ENCODE data around the gene NEDD9. TPM values are rescaled to one million over a fixed set of nuclear protein-coding genes. Genes with fewer than 3 reads are reported as not detected.

Gene NEDD9
- total and polyA plus RNA-seq, 4 donors, result 7.5 to 16.8 (median 11.7) TPM

DNA sequence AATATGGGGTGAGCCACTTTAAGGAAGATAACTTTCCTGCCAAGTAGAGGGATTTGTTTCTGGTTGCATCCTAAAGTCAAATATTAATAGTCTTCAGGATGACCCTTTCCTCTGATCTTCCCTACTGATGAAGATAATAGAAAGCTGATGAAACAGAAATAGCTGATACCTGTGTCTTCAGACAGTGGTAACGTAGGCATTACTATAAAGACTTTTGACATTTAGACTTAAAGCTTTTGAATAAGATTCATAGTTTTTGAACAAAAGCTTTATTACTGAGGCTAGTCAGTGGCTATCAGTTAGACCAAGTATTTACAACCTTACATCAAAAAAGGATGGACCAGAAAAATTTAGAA lies 1.4 kb downstream of the NEDD9 start:
- peak overlapping the region; percentile 39 to 74 for H3K27ac ChIP-seq (ENCODE audit: low read depth in 1 of 2, low read length in 2 of 2)
- peak overlapping the region; percentile 2 to 84 (median 64) for H3K4me3 ChIP-seq (ENCODE audit: low read depth in 1 of 3, low read length in 3 of 3)
- H3K36me3 ChIP-seq (ENCODE audit: control insufficient read depth in 4 of 4, insufficient read depth in 3 of 4, low read depth in 1 of 4, low read length in 3 of 4), result no peaks in the 10 kb centered on the region
- WGBS, result 76% methylated on average over 1 of the region's 1 CpG
- DNase-seq (ENCODE audit: low spot score), result no peak
- H3K9ac ChIP-seq (ENCODE audit: low read depth in 1 of 2, low read length in 2 of 2), result peak overlapping the region in 1 of 2 donors; percentile 96
- TF ChIP-seq TAF1 (conservative IDR thresholded peaks at IDR 0.05) (no peak), RXRA (IDR thresholded peaks at IDR 0.05) (no peak), HNF4A (conservative IDR thresholded peaks at IDR 0.05) (no peak), FOXA2 (IDR thresholded peaks at IDR 0.05) (no peak), NR2F2 (IDR thresholded peaks at IDR 0.05) (no peak), GABPA (IDR thresholded peaks at IDR 0.05 in 1 of 2, conservative IDR thresholded peaks at IDR 0.05 in 1 of 2) (no peak), EGR1 (IDR thresholded peaks at IDR 0.05; ENCODE audit: low read depth in 2 of 2) (no peak), HNF4G (IDR thresholded peaks at IDR 0.05) (no peak), YY1 (IDR thresholded peaks at IDR 0.05) (no peak), JUND (IDR thresholded peaks at IDR 0.05) (no peak), FOXA1 (IDR thresholded peaks at IDR 0.05) (no peak), SP1 (IDR thresholded peaks at IDR 0.05) (no peak), RAD21 (IDR thresholded peaks at IDR 0.05) (no peak)
- TF ChIP-seq, protein P1, sequence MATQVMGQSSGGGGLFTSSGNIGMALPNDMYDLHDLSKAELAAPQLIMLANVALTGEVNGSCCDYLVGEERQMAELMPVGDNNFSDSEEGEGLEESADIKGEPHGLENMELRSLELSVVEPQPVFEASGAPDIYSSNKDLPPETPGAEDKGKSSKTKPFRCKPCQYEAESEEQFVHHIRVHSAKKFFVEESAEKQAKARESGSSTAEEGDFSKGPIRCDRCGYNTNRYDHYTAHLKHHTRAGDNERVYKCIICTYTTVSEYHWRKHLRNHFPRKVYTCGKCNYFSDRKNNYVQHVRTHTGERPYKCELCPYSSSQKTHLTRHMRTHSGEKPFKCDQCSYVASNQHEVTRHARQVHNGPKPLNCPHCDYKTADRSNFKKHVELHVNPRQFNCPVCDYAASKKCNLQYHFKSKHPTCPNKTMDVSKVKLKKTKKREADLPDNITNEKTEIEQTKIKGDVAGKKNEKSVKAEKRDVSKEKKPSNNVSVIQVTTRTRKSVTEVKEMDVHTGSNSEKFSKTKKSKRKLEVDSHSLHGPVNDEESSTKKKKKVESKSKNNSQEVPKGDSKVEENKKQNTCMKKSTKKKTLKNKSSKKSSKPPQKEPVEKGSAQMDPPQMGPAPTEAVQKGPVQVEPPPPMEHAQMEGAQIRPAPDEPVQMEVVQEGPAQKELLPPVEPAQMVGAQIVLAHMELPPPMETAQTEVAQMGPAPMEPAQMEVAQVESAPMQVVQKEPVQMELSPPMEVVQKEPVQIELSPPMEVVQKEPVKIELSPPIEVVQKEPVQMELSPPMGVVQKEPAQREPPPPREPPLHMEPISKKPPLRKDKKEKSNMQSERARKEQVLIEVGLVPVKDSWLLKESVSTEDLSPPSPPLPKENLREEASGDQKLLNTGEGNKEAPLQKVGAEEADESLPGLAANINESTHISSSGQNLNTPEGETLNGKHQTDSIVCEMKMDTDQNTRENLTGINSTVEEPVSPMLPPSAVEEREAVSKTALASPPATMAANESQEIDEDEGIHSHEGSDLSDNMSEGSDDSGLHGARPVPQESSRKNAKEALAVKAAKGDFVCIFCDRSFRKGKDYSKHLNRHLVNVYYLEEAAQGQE (IDR thresholded peaks at IDR 0.05), result no peak
- TF ChIP-seq, protein P2, sequence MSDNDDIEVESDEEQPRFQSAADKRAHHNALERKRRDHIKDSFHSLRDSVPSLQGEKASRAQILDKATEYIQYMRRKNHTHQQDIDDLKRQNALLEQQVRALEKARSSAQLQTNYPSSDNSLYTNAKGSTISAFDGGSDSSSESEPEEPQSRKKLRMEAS (IDR thresholded peaks at IDR 0.05), result no peak
- TF ChIP-seq, protein P3, sequence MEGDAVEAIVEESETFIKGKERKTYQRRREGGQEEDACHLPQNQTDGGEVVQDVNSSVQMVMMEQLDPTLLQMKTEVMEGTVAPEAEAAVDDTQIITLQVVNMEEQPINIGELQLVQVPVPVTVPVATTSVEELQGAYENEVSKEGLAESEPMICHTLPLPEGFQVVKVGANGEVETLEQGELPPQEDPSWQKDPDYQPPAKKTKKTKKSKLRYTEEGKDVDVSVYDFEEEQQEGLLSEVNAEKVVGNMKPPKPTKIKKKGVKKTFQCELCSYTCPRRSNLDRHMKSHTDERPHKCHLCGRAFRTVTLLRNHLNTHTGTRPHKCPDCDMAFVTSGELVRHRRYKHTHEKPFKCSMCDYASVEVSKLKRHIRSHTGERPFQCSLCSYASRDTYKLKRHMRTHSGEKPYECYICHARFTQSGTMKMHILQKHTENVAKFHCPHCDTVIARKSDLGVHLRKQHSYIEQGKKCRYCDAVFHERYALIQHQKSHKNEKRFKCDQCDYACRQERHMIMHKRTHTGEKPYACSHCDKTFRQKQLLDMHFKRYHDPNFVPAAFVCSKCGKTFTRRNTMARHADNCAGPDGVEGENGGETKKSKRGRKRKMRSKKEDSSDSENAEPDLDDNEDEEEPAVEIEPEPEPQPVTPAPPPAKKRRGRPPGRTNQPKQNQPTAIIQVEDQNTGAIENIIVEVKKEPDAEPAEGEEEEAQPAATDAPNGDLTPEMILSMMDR (IDR thresholded peaks at IDR 0.05; ENCODE audit: low read depth, low read length, missing input control), result no peak
- TF ChIP-seq, protein P4, sequence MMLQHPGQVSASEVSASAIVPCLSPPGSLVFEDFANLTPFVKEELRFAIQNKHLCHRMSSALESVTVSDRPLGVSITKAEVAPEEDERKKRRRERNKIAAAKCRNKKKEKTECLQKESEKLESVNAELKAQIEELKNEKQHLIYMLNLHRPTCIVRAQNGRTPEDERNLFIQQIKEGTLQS (IDR thresholded peaks at IDR 0.05), result no peak
- TF ChIP-seq, protein P5, sequence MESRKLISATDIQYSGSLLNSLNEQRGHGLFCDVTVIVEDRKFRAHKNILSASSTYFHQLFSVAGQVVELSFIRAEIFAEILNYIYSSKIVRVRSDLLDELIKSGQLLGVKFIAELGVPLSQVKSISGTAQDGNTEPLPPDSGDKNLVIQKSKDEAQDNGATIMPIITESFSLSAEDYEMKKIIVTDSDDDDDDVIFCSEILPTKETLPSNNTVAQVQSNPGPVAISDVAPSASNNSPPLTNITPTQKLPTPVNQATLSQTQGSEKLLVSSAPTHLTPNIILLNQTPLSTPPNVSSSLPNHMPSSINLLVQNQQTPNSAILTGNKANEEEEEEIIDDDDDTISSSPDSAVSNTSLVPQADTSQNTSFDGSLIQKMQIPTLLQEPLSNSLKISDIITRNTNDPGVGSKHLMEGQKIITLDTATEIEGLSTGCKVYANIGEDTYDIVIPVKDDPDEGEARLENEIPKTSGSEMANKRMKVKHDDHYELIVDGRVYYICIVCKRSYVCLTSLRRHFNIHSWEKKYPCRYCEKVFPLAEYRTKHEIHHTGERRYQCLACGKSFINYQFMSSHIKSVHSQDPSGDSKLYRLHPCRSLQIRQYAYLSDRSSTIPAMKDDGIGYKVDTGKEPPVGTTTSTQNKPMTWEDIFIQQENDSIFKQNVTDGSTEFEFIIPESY (IDR thresholded peaks at IDR 0.05), result no peak
- H3K9me3 ChIP-seq (ENCODE audit: control insufficient read depth in 4 of 4, low read length in 3 of 4), result no peaks in the 10 kb centered on the region
- H3K4me1 ChIP-seq (ENCODE audit: control insufficient read depth in 4 of 4, insufficient read depth in 4 of 4, low read length in 3 of 4), result peaks cover 0 to 15% (median 5%) of the 10 kb centered on the region in 4 donors
- no peaks in the 10 kb centered on the region for H3K27me3 ChIP-seq (ENCODE audit: control insufficient read depth in 4 of 4, insufficient read depth in 4 of 4, low read length in 3 of 4)

All from liver (tissue), 9 donors.